Esophagus muscularis mucosa (tissue), 4 donors: ENCODE data around the gene ZMAT2. TPM values are rescaled to one million over a fixed set of nuclear protein-coding genes. Genes with fewer than 3 reads are reported as not detected.
A peak's percentile ranks its signal among the peaks of the same experiment; 100 is the strongest.

ENCODE experiments used
- DNase-seq: peaks from one replicate; pipeline ENCODE4 v3.0.0-alpha.2; 2017; ENCODE audit errors: extremely low spot score
- H3K27ac ChIP-seq, 4 donors: fragments of 200-600 bp; sonication (generic); replicated peaks in 1 of 4; 1 replicate in 3 of 4; 2 replicates in 1 of 4; pipeline ENCODE4 v1.5.1; 2016 to 2019; ENCODE audit warnings: mild to moderate bottlenecking in 1 of 4
- H3K27me3 ChIP-seq, 4 donors: fragments of 200-600 bp; sonication (generic); one replicate each; pipeline versions ENCODE4 v1.5.1 to v1.6.0; 2016 to 2019
- H3K36me3 ChIP-seq, 4 donors: fragments of 200-600 bp; sonication (generic); one replicate each; pipeline ENCODE4 v1.5.1; 2016 to 2019
- H3K4me1 ChIP-seq, 4 donors: fragments of 200-600 bp; sonication (generic); one replicate each; pipeline ENCODE4 v1.5.1; 2016 to 2019
- H3K4me3 ChIP-seq, 4 donors: fragments of 200-600 bp; sonication (generic); 1 replicate in 2 of 4; 2 replicates in 2 of 4; pipeline ENCODE4 v1.5.1; 2016 to 2019; ENCODE audit warnings: mild to moderate bottlenecking in 4 of 4, moderate library complexity in 1 of 4
- H3K9me3 ChIP-seq, 4 donors: fragments of 200-600 bp; sonication (generic); 1 replicate in 3 of 4; 2 replicates in 1 of 4; pipeline ENCODE4 v1.5.1; 2016 to 2019
- EP300 ChIP-seq: sonication (generic); formaldehyde crosslinking; IDR thresholded peaks from one replicate; pipeline ENCODE4 v1.6.1; 2017; ENCODE audit warnings: antibody characterized with exemption
- POLR2A ChIP-seq: fragments of 450-650 bp; IDR thresholded peaks from one replicate; pipeline ENCODE4 v1.6.1; 2017; ENCODE audit warnings: antibody characterized with exemption, moderate library complexity, mild to moderate bottlenecking, low read depth
- POLR2AphosphoS5 ChIP-seq, 2 donors: sonication (generic); formaldehyde crosslinking; IDR thresholded peaks; one replicate each; pipeline ENCODE4 v1.6.1; 2017; ENCODE audit warnings: antibody characterized with exemption in 2 of 2
- WGBS: methylation state at CpG from one replicate; pipeline ENCODE4 v1.1.5; 2018; 5-methylcytosine and 5-hydroxymethylcytosine counted together
- intact Hi-C: fragments of 100-400 bp; cut with DNase I; formaldehyde crosslinking; loops from one replicate; pipeline ENCODE4 v1.15.1; 2023
- total RNA-seq, 4 donors: library from RNA; depleted of rRNA; stranded (reverse); fragments of >200 nt; gene quantifications; one replicate each; pipeline versions ENCODE4 v1.1.0 to v1.2.1, GENCODE V29; 2016
- TF ChIP-seq, protein P1 (sequence below), 3 experiments: fragments of 200-600 bp in 2 of 3; fragments of 450-650 bp in 1 of 3; sonication (generic) in 2 of 3; IDR thresholded peaks; one replicate each; pipeline ENCODE4 v1.5.1; 2017 to 2019; ENCODE audit warnings: antibody characterized with exemption in 3 of 3, mild to moderate bottlenecking in 2 of 3, moderate library complexity in 1 of 3

The ZMAT2 gene
- total RNA-seq, 4 donors from 2014 or later = 30.8 to 45.1 (median 38.0) TPM

DNA sequence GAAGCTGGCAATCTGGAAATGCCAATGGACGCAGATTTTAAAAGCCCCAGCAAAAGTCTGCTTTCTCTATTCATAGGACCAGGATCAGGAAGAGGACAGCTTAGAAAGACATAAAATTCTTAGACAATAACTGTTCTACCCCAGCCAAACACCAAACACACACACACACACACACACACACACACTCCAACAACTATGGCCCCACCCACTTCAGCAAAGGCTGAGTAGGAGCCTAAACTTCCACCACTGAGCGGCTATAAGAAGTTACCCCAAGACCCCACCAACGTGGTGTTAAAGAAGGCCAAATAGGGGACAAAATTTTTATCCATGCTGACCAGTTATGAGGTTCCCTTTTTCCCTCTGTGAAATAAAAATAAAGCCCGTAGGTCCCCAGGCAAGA is 32.9 kb downstream of the ZMAT2 start:
- Histone ChIP-seq H3K36me3 (no peaks in the 10 kb centered on the region), H3K27ac (no peak overlapping the region), H3K4me1 (no peaks in the 10 kb centered on the region), H3K9me3 (peaks cover 0 to 6% (median 0%) of the 10 kb centered on the region in 4 donors), H3K27me3 (peaks cover 0 to 44% (median 0%) of the 10 kb centered on the region in 4 donors), H3K4me3 (no peak overlapping the region)
- TF ChIP-seq EP300 (no peak), POLR2AphosphoS5 (IDR thresholded peaks at IDR 0.05) (no peak), POLR2A (no peak)
- TF ChIP-seq, protein P1, sequence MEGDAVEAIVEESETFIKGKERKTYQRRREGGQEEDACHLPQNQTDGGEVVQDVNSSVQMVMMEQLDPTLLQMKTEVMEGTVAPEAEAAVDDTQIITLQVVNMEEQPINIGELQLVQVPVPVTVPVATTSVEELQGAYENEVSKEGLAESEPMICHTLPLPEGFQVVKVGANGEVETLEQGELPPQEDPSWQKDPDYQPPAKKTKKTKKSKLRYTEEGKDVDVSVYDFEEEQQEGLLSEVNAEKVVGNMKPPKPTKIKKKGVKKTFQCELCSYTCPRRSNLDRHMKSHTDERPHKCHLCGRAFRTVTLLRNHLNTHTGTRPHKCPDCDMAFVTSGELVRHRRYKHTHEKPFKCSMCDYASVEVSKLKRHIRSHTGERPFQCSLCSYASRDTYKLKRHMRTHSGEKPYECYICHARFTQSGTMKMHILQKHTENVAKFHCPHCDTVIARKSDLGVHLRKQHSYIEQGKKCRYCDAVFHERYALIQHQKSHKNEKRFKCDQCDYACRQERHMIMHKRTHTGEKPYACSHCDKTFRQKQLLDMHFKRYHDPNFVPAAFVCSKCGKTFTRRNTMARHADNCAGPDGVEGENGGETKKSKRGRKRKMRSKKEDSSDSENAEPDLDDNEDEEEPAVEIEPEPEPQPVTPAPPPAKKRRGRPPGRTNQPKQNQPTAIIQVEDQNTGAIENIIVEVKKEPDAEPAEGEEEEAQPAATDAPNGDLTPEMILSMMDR (IDR thresholded peaks at IDR 0.05) = no peak
- DNase-seq = no peak
- WGBS = 55% methylated on average over 4 of the region's 4 CpGs
- intact Hi-C loops = no loop called here

DNA sequence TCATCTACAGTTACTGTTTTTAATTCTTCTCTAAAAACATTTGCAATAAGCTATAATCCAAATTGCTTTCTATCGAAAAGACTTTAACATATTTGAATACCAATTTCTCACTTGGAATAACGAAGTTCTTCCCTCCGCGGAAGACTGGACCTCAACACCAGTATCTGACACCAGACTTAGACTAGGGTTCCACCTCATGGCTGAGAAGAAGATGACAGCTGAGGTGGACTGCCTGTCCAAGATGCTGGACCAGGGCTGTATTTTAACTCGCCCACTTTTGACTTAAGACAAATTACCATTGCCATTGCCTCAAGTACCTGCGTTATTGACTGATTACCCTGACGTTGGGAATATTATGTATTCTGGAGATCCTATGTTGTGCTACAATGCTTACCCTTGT is 34.1 kb downstream of the ZMAT2 start:
- TF ChIP-seq, protein P1 (IDR thresholded peaks at IDR 0.05) = peak in 1 of 3 experiments; percentile 31
- no peak for TF ChIP-seq POLR2AphosphoS5 (IDR thresholded peaks at IDR 0.05)
- no peak for DNase-seq
- peaks cover 0 to 38% (median 0%) of the 10 kb centered on the region in 4 donors for H3K27me3 ChIP-seq
- no peak overlapping the region for H3K4me3 ChIP-seq
- intact Hi-C loops = no loop called here
- H3K36me3 ChIP-seq = no peaks in the 10 kb centered on the region
- no peaks in the 10 kb centered on the region for H3K4me1 ChIP-seq
- no peak overlapping the region for H3K27ac ChIP-seq
- 64% methylated on average over 7 of the region's 7 CpGs for WGBS
- H3K9me3 ChIP-seq = peaks cover 0 to 6% (median 1%) of the 10 kb centered on the region in 4 donors

DNA sequence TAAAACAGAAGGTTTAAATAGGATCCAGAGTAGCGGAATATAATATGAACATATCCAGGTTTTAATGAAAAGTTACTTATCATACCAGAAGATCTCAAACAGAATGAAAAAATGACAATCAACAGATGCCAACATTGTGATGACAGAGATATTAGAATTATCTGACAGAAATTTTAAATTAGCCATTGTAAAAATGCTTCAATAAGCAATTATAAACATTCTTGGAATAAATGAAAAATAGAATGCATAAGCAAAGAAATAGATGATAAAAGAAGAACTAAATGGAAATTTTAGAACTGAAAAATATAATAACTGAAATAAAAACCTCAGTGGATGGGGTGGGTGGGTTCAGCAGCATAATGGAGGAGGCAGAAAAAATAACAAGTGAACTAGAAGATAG is 37.2 kb downstream of the ZMAT2 start:
- Histone ChIP-seq H3K4me3 (no peak overlapping the region), H3K9me3 (peaks cover 0 to 6% (median 2%) of the 10 kb centered on the region in 4 donors), H3K27ac (no peak overlapping the region), H3K27me3 (peaks cover 0 to 22% (median 0%) of the 10 kb centered on the region in 4 donors), H3K4me1 (no peaks in the 10 kb centered on the region), H3K36me3 (no peaks in the 10 kb centered on the region)
- intact Hi-C loops = no loop called here
- TF ChIP-seq, protein P1 (IDR thresholded peaks at IDR 0.05) = no peak
- TF ChIP-seq EP300 (no peak), POLR2AphosphoS5 (IDR thresholded peaks at IDR 0.05) (no peak), POLR2A (no peak)
- no peak for DNase-seq
- 72% methylated on average over 1 of the region's 1 CpG for WGBS

DNA sequence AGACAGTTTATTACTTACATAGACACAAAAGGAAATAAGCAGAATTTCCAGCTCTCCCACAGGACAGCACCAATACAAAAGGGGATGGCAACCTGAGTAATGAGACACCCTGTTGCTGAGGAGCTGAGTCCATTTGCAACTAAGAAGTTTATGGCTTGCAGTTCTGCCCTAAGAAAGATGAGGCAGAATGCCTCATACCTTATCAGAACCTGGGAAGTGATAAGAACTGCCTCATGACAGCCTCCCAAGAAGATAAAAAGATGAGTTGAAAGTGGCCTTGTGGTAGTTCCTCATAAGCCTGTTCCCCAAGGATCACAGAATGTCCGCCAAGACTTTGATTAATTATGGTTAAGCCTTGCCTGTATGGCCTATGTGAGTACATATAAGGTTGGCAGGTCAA is 41.7 kb downstream of the ZMAT2 start:
- intact Hi-C loops = no loop called here
- no peak for TF ChIP-seq EP300
- TF ChIP-seq POLR2A = no peak
- no peak for TF ChIP-seq POLR2AphosphoS5 (IDR thresholded peaks at IDR 0.05)
- TF ChIP-seq, protein P1 (IDR thresholded peaks at IDR 0.05) = no peak
- H3K27ac ChIP-seq = no peak overlapping the region
- H3K4me1 ChIP-seq = no peaks in the 10 kb centered on the region
- peaks cover 0 to 4% (median 0%) of the 10 kb centered on the region in 4 donors for H3K27me3 ChIP-seq
- no peak for DNase-seq
- 67% methylated on average over 1 of the region's 1 CpG for WGBS
- peaks cover 0 to 18% (median 13%) of the 10 kb centered on the region in 4 donors for H3K9me3 ChIP-seq
- no peaks in the 10 kb centered on the region for H3K36me3 ChIP-seq
- H3K4me3 ChIP-seq = no peak overlapping the region

DNA sequence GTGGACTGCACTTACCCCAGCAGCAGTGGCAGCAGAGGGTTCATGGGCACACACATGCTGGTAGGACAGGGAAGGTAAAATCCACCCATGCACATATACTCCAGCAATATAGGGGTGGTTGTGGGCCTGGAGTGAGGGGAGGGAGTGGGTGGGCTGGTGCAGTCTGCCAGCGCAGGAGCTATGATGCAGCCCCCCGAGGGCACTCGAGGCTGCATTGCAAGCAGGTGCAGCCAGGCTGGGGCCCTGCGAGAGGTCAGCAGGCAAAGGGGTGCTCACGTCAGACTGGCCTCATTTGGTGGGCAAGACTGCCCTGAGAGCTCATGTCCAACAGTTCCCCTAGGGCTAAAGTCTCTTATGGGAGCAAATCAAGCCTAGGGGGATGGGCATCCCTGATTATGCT is 53.3 kb downstream of the ZMAT2 start:
- peaks cover 0 to 74% (median 66%) of the 10 kb centered on the region in 4 donors for H3K9me3 ChIP-seq
- intact Hi-C loops = no loop called here
- TF ChIP-seq POLR2AphosphoS5 (IDR thresholded peaks at IDR 0.05) (no peak), EP300 (no peak), POLR2A (no peak)
- TF ChIP-seq, protein P1 (IDR thresholded peaks at IDR 0.05) = no peak
- no peak overlapping the region for H3K27ac ChIP-seq
- no CpG with 5 or more reads among the region's 5 CpGs for WGBS
- peaks cover 0 to 10% (median 0%) of the 10 kb centered on the region in 4 donors for H3K27me3 ChIP-seq
- H3K4me1 ChIP-seq = no peaks in the 10 kb centered on the region
- no peak for DNase-seq
- H3K4me3 ChIP-seq = no peak overlapping the region
- H3K36me3 ChIP-seq = no peaks in the 10 kb centered on the region
